A549 (cell line): ENCODE measurements around the gene WDR38. TPM values are rescaled to one million over a fixed set of nuclear protein-coding genes. Genes with fewer than 3 reads are reported as not detected.

Source experiments
- ATAC-seq, 2 experiments: fragments of 200-7000 bp in 1 of 2; fragments of >200 bp in 1 of 2; cut with Nextera tagmentation in 1 of 2; cut with Tn5 transposase in 1 of 2; 3 replicates each; pipeline versions ENCODE4 v1.8.0 to v1.9.1; 2018 to 2020; ENCODE audit warnings: mild to moderate bottlenecking in 1 of 2, moderate library complexity in 1 of 2
- CTCF ChIA-PET: fragments of 300-600 bp; sonication (Branson Sonifier 250); formaldehyde crosslinking; extraction: SDS; loops from one replicate; lab custom pipeline; 2021; ENCODE audit warnings: antibody characterized with exemption, inconsistent platforms; lab: Yijun Ruan, JAX
- POLR2A ChIA-PET: fragments of 350-600 bp; formaldehyde crosslinking; extraction: SDS; loops from one replicate; lab custom pipeline; 2021; ENCODE audit warnings: antibody characterized with exemption, inconsistent platforms; lab: Yijun Ruan, JAX
- DNase-seq, 2 experiments: peaks; one replicate each; pipeline versions ENCODE4 v3.0.0 to v3.0.0-alpha.2; 2011 to 2016; ENCODE audit warnings: low read depth in 1 of 2, low spot score in 1 of 2
- FAIRE-seq: peaks from 2 replicates; lab custom pipeline; 2011; peaks lifted over from hg19 to GRCh38; lab: Jason Lieb, UNC
- H3K27ac ChIP-seq, 2 experiments: fragments of >200 bp; sonication (Bioruptor Twin); formaldehyde crosslinking; 3 replicates each; pipeline ENCODE4 v1.5.1; 2016 to 2017
- H3K4me1 ChIP-seq: fragments of >200 bp; sonication (Bioruptor Twin); formaldehyde crosslinking; 3 replicates; pipeline ENCODE4 v1.6.1; 2016
- H3K4me2 ChIP-seq: fragments of >200 bp; sonication (Bioruptor Twin); formaldehyde crosslinking; 3 replicates; pipeline ENCODE4 v1.6.1; 2016
- H3K4me3 ChIP-seq: fragments of >200 bp; sonication (Bioruptor Twin); formaldehyde crosslinking; 3 replicates; pipeline ENCODE4 v1.5.1; 2016
- H3K9me3 ChIP-seq: fragments of >200 bp; sonication (Bioruptor Twin); formaldehyde crosslinking; 3 replicates; pipeline ENCODE4 v1.6.1; 2016
- CEBPB ChIP-seq, 2 experiments: fragments of >200 bp in 1 of 2; sonication (Bioruptor Twin) in 1 of 2; formaldehyde crosslinking in 1 of 2; IDR thresholded peaks; 2 replicates each; pipeline ENCODE4 v1.6.1; 2012 to 2016
- EP300 ChIP-seq, 2 experiments: fragments of >200 bp; sonication (Bioruptor Twin); formaldehyde crosslinking; IDR thresholded peaks; 2 replicates in 1 of 2; 3 replicates in 1 of 2; pipeline ENCODE4 v1.6.1; 2016 to 2017
- ESRRA ChIP-seq: fragments of 150-350 bp; IDR thresholded peaks from 2 replicates; pipeline ENCODE4 v1.6.1; 2014; ENCODE audit warnings: mild to moderate bottlenecking, low read length, borderline replicate concordance
- FOSL2 ChIP-seq, 2 experiments: fragments of 450-650 bp in 1 of 2; fragments of >200 bp in 1 of 2; sonication (Bioruptor Twin) in 1 of 2; formaldehyde crosslinking; IDR thresholded peaks; 2 replicates each; pipeline versions ENCODE4 v1.5.0 to v1.6.1; 2016 to 2020; ENCODE audit warnings: mild to moderate bottlenecking in 1 of 2, moderate library complexity in 1 of 2
- FOXS1 ChIP-seq: fragments of 250-450 bp; sonication (Bioruptor Pico); IDR thresholded peaks from 2 replicates; pipeline ENCODE4 v1.5.0; 2020; ENCODE audit warnings: mild to moderate bottlenecking, moderate library complexity
- GATA3 ChIP-seq: IDR thresholded peaks from 2 replicates; pipeline ENCODE4 v1.6.1; 2012; ENCODE audit warnings: borderline replicate concordance
- HOXA7 ChIP-seq: fragments of 250-450 bp; sonication (Bioruptor Pico); IDR thresholded peaks from 2 replicates; pipeline ENCODE4 v1.5.0; 2020; ENCODE audit warnings: mild to moderate bottlenecking, moderate library complexity
- JUN ChIP-seq, 2 experiments: fragments of >200 bp; sonication (Bioruptor Twin); formaldehyde crosslinking; IDR thresholded peaks; 2 replicates in 1 of 2; 3 replicates in 1 of 2; pipeline ENCODE4 v1.6.1; 2016 to 2017
- JUNB ChIP-seq: fragments of >200 bp; sonication (Bioruptor Twin); formaldehyde crosslinking; IDR thresholded peaks from 2 replicates; pipeline ENCODE4 v1.6.1; 2016
- MYC ChIP-seq: IDR thresholded peaks from 2 replicates; pipeline ENCODE4 v1.6.1; 2012; ENCODE audit warnings: mild to moderate bottlenecking, inconsistent platforms, low read length, improper control_type of control experiment, borderline replicate concordance
- NFE2L2 ChIP-seq: fragments of 150-350 bp; conservative IDR thresholded peaks from 2 replicates; pipeline ENCODE4 v1.6.1; 2014; ENCODE audit warnings: low read length
- NR3C1 ChIP-seq: fragments of >200 bp; sonication (Bioruptor Twin); formaldehyde crosslinking; IDR thresholded peaks from 3 replicates; pipeline ENCODE4 v1.6.1; 2017
- RAD21 ChIP-seq, 2 experiments: fragments of >200 bp in 1 of 2; sonication (Bioruptor Twin) in 1 of 2; formaldehyde crosslinking in 1 of 2; IDR thresholded peaks in 1 of 2; conservative IDR thresholded peaks in 1 of 2; 2 replicates in 1 of 2; 3 replicates in 1 of 2; pipeline ENCODE4 v1.6.1; 2012 to 2018; ENCODE audit warnings: inconsistent platforms in 1 of 2
- RNF2 ChIP-seq: fragments of 200-600 bp; sonication (generic); IDR thresholded peaks from 2 replicates; pipeline ENCODE4 v1.6.1; 2016; ENCODE audit warnings: low read depth, mild to moderate bottlenecking, antibody characterized with exemption, moderate library complexity, borderline replicate concordance
- SMC3 ChIP-seq: fragments of >200 bp; sonication (Bioruptor Twin); formaldehyde crosslinking; IDR thresholded peaks from 3 replicates; pipeline ENCODE4 v1.6.1; 2018; ENCODE audit warnings: inconsistent platforms
- ZSCAN20 ChIP-seq: fragments of 250-450 bp; sonication (Bioruptor Pico); IDR thresholded peaks from 2 replicates; pipeline ENCODE4 v1.8.0; 2022; ENCODE audit warnings: mild to moderate bottlenecking, moderate library complexity
- WGBS: methylation state at CpG from one replicate; pipeline ENCODE4 v1.1.6; 2017; ENCODE audit errors: missing lambda C conversion rate; 5-methylcytosine and 5-hydroxymethylcytosine counted together
- polyA plus RNA-seq, 4 experiments: library from polyadenylated mRNA; depleted of rRNA in 3 of 4; stranded (reverse); fragments of >200 nt; fragmentation: RNase III in 1 of 4; extraction: RNeasy Plus Mini Kit Qiagen cat#74134 plus additional on column Dnase treatment in 1 of 4; gene quantifications; 2 replicates in 3 of 4; 3 replicates in 1 of 4; pipeline ENCODE4 v1.2.3, GENCODE V29; 2011 to 2017
- TF ChIP-seq, protein P1 (sequence below): fragments of >200 bp; sonication (Bioruptor Twin); formaldehyde crosslinking; IDR thresholded peaks from 3 replicates; pipeline ENCODE4 v1.5.1; 2016
- TF ChIP-seq, protein P2 (sequence below): fragments of >200 bp; sonication (Bioruptor Twin); formaldehyde crosslinking; IDR thresholded peaks from 3 replicates; pipeline ENCODE4 v1.6.1; 2016
- TF ChIP-seq, protein P3 (sequence below): fragments of 250-450 bp; sonication (Bioruptor Pico); IDR thresholded peaks from 2 replicates; pipeline ENCODE4 v1.5.0; 2020; ENCODE audit warnings: low read depth, mild to moderate bottlenecking, moderate library complexity
- TF ChIP-seq, protein P4 (sequence below): fragments of 250-450 bp; sonication (Bioruptor Pico); IDR thresholded peaks from 2 replicates; pipeline ENCODE4 v1.5.0; 2021; ENCODE audit warnings: mild to moderate bottlenecking, moderate library complexity, borderline replicate concordance
- TF ChIP-seq, protein P5 (sequence below): IDR thresholded peaks from 2 replicates; pipeline ENCODE4 v1.6.1; 2012; ENCODE audit warnings: low read depth, borderline replicate concordance
- TF ChIP-seq, protein P6 (sequence below): IDR thresholded peaks from 2 replicates; pipeline ENCODE4 v1.6.1; 2012
- TF ChIP-seq, protein P7 (sequence below): fragments of 450-650 bp; IDR thresholded peaks from 2 replicates; pipeline ENCODE4 v1.6.1; 2014; ENCODE audit warnings: antibody characterized with exemption

Gene WDR38
- polyA plus RNA-seq, 2 of the 4 experiments (the other 2 are of a cell fraction): not detected

DNA sequence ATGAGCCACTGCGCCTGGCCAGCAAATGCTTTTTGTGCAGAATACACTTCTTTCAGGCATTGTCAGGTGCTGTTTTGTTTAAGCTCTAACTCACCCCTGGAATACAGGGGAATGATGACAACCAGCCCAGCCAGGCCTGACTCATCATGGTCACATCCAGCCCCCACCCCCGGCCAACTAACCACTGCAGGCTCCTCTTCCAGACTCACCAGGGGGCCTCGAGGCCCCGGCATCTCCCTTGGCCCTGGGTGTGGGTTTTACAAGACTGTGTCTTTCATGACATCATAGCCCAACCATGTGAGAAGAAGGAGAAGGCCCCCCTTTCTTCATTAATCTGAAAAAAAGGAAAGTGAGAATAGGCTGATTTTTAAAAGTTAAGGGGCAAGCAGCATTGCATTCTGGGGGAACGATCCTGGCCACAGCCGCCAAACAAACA lies 40.8 kb upstream of the WDR38 start:
- H3K4me1 ChIP-seq: peaks cover 41% of the 10 kb centered on the region
- POLR2A ChIA-PET: interaction anchor here (1.5 kb wide), 1 partner anchor 41 kb away, joined by 4 read pairs; the partner anchor contains the start of gene NR6A1
- CTCF ChIA-PET: interaction anchor here (2.0 to 40.0 kb wide), 5 partner anchors 18 to 48 kb away, joined by 4 to 785 read pairs (median 45); partner anchors contain the start of genes NR6A1, OLFML2A and WDR38
- H3K9me3 ChIP-seq: no peaks in the 10 kb centered on the region
- H3K27ac ChIP-seq: peak overlapping the region; percentile 90 to 93
- FAIRE-seq: no peak
- H3K4me3 ChIP-seq: no peak overlapping the region
- H3K4me2 ChIP-seq: peak overlapping the region; percentile 78
- WGBS: 32% methylated on average over 6 of the region's 6 CpGs
- peak; percentile 86 to 95 for DNase-seq
- TF ChIP-seq, protein P1, sequence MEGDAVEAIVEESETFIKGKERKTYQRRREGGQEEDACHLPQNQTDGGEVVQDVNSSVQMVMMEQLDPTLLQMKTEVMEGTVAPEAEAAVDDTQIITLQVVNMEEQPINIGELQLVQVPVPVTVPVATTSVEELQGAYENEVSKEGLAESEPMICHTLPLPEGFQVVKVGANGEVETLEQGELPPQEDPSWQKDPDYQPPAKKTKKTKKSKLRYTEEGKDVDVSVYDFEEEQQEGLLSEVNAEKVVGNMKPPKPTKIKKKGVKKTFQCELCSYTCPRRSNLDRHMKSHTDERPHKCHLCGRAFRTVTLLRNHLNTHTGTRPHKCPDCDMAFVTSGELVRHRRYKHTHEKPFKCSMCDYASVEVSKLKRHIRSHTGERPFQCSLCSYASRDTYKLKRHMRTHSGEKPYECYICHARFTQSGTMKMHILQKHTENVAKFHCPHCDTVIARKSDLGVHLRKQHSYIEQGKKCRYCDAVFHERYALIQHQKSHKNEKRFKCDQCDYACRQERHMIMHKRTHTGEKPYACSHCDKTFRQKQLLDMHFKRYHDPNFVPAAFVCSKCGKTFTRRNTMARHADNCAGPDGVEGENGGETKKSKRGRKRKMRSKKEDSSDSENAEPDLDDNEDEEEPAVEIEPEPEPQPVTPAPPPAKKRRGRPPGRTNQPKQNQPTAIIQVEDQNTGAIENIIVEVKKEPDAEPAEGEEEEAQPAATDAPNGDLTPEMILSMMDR: no peak
- TF ChIP-seq JUNB (0 out of 2 replicates have a peak, but pooled peaks have one; percentile 45), GATA3 (peak; percentile 36; the same call in 1 of the 2 replicates), FOSL2 (IDR thresholded peaks at IDR 0.05) (peak; percentile 67), FOSL2 (CRISPR knock-in tag; IDR thresholded peaks at IDR 0.05) (peak; percentile 84), FOXS1 (CRISPR knock-in tag) (no peak), JUN (IDR thresholded peaks at IDR 0.05) (peak in 1 of 2 experiments; percentile 61; a peak in 1 of 5 replicates), RNF2 (no peak), CEBPB (IDR thresholded peaks at IDR 0.05) (no peak), ESRRA (no peak), SMC3 (0 out of 3 replicates have a peak, but pooled peaks have one; percentile 7), ZSCAN20 (CRISPR knock-in tag) (no peak), NFE2L2 (no peak), RAD21 (conservative IDR thresholded peaks at IDR 0.05 in 1 of 2, IDR thresholded peaks at IDR 0.05 in 1 of 2) (0 out of 5 replicates have a peak, but pooled peaks of 1 of the 2 experiments have one; percentile 1), EP300 (IDR thresholded peaks at IDR 0.05) (peak in 1 of 2 experiments; percentile 17; a peak in 1 of 5 replicates), HOXA7 (CRISPR knock-in tag) (no peak), MYC (no peak), NR3C1 (no peak)
- TF ChIP-seq, protein P2, sequence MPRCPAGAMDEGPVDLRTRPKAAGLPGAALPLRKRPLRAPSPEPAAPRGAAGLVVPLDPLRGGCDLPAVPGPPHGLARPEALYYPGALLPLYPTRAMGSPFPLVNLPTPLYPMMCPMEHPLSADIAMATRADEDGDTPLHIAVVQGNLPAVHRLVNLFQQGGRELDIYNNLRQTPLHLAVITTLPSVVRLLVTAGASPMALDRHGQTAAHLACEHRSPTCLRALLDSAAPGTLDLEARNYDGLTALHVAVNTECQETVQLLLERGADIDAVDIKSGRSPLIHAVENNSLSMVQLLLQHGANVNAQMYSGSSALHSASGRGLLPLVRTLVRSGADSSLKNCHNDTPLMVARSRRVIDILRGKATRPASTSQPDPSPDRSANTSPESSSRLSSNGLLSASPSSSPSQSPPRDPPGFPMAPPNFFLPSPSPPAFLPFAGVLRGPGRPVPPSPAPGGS: no peak
- TF ChIP-seq, protein P3, sequence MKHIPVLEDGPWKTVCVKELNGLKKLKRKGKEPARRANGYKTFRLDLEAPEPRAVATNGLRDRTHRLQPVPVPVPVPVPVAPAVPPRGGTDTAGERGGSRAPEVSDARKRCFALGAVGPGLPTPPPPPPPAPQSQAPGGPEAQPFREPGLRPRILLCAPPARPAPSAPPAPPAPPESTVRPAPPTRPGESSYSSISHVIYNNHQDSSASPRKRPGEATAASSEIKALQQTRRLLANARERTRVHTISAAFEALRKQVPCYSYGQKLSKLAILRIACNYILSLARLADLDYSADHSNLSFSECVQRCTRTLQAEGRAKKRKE (CRISPR knock-in tag): no peak
- TF ChIP-seq, protein P4, sequence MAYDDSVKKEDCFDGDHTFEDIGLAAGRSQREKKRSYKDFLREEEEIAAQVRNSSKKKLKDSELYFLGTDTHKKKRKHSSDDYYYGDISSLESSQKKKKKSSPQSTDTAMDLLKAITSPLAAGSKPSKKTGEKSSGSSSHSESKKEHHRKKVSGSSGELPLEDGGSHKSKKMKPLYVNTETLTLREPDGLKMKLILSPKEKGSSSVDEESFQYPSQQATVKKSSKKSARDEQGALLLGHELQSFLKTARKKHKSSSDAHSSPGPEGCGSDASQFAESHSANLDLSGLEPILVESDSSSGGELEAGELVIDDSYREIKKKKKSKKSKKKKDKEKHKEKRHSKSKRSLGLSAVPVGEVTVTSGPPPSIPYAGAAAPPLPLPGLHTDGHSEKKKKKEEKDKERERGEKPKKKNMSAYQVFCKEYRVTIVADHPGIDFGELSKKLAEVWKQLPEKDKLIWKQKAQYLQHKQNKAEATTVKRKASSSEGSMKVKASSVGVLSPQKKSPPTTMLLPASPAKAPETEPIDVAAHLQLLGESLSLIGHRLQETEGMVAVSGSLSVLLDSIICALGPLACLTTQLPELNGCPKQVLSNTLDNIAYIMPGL (CRISPR knock-in tag): no peak
- TF ChIP-seq, protein P5, sequence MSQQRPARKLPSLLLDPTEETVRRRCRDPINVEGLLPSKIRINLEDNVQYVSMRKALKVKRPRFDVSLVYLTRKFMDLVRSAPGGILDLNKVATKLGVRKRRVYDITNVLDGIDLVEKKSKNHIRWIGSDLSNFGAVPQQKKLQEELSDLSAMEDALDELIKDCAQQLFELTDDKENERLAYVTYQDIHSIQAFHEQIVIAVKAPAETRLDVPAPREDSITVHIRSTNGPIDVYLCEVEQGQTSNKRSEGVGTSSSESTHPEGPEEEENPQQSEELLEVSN: no peak
- TF ChIP-seq, protein P6, sequence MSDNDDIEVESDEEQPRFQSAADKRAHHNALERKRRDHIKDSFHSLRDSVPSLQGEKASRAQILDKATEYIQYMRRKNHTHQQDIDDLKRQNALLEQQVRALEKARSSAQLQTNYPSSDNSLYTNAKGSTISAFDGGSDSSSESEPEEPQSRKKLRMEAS: peak; percentile 57
- TF ChIP-seq, protein P7, sequence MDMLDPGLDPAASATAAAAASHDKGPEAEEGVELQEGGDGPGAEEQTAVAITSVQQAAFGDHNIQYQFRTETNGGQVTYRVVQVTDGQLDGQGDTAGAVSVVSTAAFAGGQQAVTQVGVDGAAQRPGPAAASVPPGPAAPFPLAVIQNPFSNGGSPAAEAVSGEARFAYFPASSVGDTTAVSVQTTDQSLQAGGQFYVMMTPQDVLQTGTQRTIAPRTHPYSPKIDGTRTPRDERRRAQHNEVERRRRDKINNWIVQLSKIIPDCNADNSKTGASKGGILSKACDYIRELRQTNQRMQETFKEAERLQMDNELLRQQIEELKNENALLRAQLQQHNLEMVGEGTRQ: no peak
- peak; percentile 78 to 80 for ATAC-seq
